RWPE2 (cell line): ENCODE data around the gene GYPB.
A peak's percentile ranks its signal among the peaks of the same experiment; 100 is the strongest.
"Not testable (repeated sequence)": the region's sequence is repeated elsewhere in the genome, so short reads cannot be mapped to it uniquely, and the experiment has no call there.

Experiments used
- ATAC-seq: fragments of 200-7000 bp; cut with Tn5 transposase; 3 replicates; pipeline ENCODE4 v1.9.1; 2021; ENCODE audit warnings: low read depth
- DNase-seq: peaks from one replicate; pipeline ENCODE4 v3.0.0-alpha.2; 2020; ENCODE audit warnings: low spot score
- H3K27ac ChIP-seq: fragments of 450-650 bp; 2 replicates; pipeline ENCODE4 v1.5.1; 2017; ENCODE audit warnings: mild to moderate bottlenecking; ENCODE audit not compliant: poor library complexity, severe bottlenecking
- H3K27me3 ChIP-seq: fragments of 250-450 bp; sonication (Bioruptor Pico); 2 replicates; pipeline ENCODE4 v1.5.1; 2021; ENCODE audit warnings: mild to moderate bottlenecking, moderate library complexity; ENCODE audit not compliant: insufficient read depth, poor library complexity, severe bottlenecking
- H3K36me3 ChIP-seq: fragments of 250-450 bp; sonication (Bioruptor Pico); 2 replicates; pipeline ENCODE4 v1.5.1; 2020; ENCODE audit warnings: low read depth, mild to moderate bottlenecking, moderate library complexity
- H3K4me1 ChIP-seq: fragments of 250-450 bp; sonication (Bioruptor Pico); 2 replicates; pipeline ENCODE4 v1.5.1; 2021; ENCODE audit warnings: mild to moderate bottlenecking, moderate library complexity; ENCODE audit not compliant: insufficient read depth, poor library complexity, severe bottlenecking
- H3K4me3 ChIP-seq: fragments of 250-450 bp; sonication (Bioruptor Pico); 2 replicates; pipeline ENCODE4 v1.5.1; 2021; ENCODE audit warnings: mild to moderate bottlenecking, moderate library complexity; ENCODE audit not compliant: severe bottlenecking
- H3K9me3 ChIP-seq: fragments of 250-450 bp; sonication (Bioruptor Pico); 2 replicates; pipeline ENCODE4 v1.5.1; 2021; ENCODE audit warnings: mild to moderate bottlenecking, moderate library complexity; ENCODE audit not compliant: severe bottlenecking
- TF ChIP-seq, protein P1 (sequence below): fragments of 450-650 bp; IDR thresholded peaks from one replicate; pipeline ENCODE4 v1.5.1; 2017; ENCODE audit warnings: mild to moderate bottlenecking, moderate library complexity; ENCODE audit not compliant: poor library complexity, severe bottlenecking

GYPB gene

DNA sequence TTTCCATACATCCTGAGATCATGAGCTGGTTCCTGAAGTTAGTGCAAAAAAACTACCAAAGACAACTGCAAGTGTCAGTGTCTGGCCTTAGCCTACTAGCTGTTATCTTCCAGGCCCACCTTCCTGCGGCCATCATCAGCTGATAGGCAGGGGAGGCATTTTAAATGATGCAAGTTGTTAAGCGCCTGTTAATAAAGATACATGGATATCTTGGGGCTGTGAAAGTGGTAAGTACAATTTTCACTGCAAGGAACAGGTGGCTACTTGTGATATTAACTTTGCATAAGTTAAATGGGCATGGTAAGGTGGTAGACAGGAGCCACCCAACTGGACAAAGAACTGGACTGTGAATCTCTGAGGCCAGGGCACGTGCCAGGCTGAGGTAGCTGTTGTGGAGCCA, at the start of gene GYPB:
GYPB (minus strand) TSS at position 104 of the 400 bp plus-strand sequence; CDS start at position 11, 93 bp downstream.
- not testable (repeated sequence) for H3K4me3 ChIP-seq, ATAC-seq, DNase-seq, H3K27me3 ChIP-seq, H3K27ac ChIP-seq, H3K36me3 ChIP-seq, H3K4me1 ChIP-seq, H3K9me3 ChIP-seq

DNA sequence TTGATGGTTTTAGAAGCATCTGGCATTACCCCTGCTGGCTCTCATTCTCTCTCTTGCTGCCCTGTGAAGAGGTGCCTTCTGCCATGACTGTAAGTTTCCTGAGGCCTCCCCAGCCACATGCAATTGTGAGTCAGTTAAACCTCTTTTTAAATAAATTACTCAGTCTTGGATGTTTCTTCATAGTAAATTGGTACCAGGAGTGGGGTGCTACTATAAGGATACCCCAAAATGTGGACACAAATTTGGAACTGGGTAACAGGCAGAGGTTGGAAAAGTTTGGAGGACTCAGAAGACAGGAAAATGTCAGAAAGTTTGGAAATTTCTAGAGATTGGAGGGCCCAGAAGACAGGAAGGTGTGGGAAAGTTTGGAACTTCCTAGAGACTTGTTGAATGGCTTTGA, 42.4 kb upstream of the GYPB start:
- ATAC-seq, H3K36me3 ChIP-seq, H3K4me1 ChIP-seq, DNase-seq, H3K27ac ChIP-seq, H3K9me3 ChIP-seq, H3K27me3 ChIP-seq, H3K4me3 ChIP-seq: not testable (repeated sequence)

DNA sequence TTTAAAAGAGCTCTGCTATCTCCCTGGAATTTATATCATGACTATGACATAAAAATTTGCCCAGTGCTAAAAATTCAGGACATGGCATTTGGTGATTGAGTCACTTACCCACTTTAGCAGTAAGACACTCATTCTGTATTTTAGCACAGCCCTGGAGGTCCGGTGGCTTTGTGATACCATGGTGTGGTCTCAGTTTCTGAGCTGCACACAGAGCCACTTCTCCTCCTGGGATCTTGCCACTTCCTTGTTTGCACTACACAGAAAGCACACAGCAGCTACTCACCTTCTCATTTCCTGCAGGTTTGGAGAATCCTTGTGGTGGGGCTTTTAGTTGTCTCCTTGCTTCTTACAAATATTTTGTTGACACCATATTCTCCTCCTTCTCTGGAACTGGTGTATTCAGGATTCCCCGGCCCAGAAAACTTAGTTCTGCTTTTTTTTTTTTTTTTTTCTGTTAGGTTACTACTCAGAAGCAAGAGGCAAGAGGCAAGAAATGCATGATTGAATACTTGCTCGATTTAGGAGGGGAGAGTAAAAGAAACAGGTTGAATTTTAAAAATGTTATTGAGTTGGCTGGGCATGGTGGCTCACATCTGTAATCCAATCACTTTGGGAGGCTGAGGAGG, 41.2 kb upstream of the GYPB start:
- H3K4me1 ChIP-seq, ATAC-seq, H3K36me3 ChIP-seq, H3K9me3 ChIP-seq, DNase-seq, H3K27ac ChIP-seq, H3K4me3 ChIP-seq, H3K27me3 ChIP-seq: not testable (repeated sequence)

DNA sequence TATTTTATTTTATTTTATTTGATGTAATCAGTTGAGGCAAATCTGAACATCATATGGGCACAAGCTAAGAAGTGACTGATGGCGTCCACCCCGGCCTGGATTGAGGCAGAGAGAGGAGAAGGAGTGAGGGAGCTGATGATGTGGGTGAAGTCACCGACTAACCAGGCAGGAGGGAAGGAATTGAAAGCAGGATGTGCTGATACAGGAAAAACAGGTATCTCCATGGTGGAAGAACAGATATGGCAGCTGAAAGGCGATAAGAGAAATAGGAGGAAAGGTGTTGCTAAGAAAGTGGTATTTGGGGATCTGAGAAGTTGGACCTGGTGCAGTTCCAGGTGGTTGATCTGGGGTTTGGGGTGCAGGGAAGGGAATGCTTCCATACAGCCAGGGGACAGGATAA, 37.6 kb upstream of the GYPB start:
- Histone ChIP-seq H3K27ac (no peak overlapping the region), H3K36me3 (no peaks in the 10 kb centered on the region), H3K4me3 (no peak overlapping the region), H3K4me1 (no peaks in the 10 kb centered on the region), H3K9me3 (no peaks in the 10 kb centered on the region), H3K27me3 (no peaks in the 10 kb centered on the region)
- TF ChIP-seq, protein P1, sequence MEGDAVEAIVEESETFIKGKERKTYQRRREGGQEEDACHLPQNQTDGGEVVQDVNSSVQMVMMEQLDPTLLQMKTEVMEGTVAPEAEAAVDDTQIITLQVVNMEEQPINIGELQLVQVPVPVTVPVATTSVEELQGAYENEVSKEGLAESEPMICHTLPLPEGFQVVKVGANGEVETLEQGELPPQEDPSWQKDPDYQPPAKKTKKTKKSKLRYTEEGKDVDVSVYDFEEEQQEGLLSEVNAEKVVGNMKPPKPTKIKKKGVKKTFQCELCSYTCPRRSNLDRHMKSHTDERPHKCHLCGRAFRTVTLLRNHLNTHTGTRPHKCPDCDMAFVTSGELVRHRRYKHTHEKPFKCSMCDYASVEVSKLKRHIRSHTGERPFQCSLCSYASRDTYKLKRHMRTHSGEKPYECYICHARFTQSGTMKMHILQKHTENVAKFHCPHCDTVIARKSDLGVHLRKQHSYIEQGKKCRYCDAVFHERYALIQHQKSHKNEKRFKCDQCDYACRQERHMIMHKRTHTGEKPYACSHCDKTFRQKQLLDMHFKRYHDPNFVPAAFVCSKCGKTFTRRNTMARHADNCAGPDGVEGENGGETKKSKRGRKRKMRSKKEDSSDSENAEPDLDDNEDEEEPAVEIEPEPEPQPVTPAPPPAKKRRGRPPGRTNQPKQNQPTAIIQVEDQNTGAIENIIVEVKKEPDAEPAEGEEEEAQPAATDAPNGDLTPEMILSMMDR: no peak
- ATAC-seq (no peak), DNase-seq (no peak)

DNA sequence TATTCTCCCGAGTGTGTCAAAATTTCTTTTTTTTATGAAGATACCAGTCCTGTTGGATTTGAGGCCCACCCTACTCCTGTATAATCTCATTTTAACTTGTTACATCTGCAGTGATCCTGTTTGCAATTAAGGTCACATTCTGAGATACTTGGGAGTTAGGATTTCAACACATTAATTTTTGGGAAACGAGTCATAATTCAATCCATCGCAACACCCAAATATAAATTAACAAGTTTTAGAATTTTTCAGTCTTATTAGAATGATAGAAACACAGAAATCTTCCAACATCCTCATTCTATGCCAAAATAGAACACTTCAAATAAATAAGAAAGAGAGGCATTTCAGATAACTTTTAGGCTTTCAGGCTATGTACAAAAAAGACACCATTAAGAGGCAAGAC, 36.2 kb upstream of the GYPB start:
- DNase-seq, H3K27ac ChIP-seq, H3K36me3 ChIP-seq, ATAC-seq, H3K4me1 ChIP-seq, H3K4me3 ChIP-seq, H3K27me3 ChIP-seq, H3K9me3 ChIP-seq: not testable (repeated sequence)

DNA sequence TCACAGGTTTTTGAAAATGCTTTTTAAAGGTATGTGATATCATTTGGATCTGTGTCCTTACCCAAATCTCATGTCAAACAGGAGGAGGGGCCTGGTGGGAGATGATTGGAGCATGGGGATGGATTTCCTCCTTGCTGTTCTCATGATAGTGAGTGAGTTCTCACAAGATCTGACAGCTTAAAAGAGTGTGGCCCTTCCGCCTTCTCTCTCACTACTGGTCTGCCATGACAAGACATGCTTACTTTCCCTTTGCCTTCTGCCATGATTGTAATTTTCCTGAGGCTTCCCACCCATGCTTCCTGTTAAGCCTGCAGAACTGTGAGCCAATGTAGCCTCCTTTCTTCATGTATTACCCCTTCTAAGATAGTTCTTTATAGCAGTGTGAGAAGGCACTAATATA, 32.3 kb upstream of the GYPB start:
- not testable (repeated sequence) for H3K27me3 ChIP-seq, H3K27ac ChIP-seq, ATAC-seq, H3K36me3 ChIP-seq, H3K4me1 ChIP-seq, DNase-seq, H3K9me3 ChIP-seq, H3K4me3 ChIP-seq

DNA sequence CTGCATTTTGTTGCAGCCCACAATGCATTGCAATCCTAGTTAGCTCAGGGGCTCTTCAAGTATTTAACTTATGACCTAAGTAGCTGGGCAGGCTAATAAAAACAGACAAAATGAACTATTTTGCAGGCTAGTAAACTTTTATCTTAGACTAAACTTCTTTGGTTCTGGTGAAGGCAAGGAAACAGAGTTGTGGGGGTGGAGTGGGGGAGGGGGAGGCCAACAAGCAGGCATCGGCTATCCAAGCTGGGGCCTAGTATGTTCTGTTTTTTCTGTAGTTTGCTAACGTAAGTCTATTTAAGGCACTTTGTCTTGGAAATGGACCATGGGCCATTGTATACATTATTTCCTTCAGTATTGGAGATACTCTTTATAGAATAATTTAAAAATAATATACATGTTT, 31.5 kb upstream of the GYPB start:
- not testable (repeated sequence) for ATAC-seq

DNA sequence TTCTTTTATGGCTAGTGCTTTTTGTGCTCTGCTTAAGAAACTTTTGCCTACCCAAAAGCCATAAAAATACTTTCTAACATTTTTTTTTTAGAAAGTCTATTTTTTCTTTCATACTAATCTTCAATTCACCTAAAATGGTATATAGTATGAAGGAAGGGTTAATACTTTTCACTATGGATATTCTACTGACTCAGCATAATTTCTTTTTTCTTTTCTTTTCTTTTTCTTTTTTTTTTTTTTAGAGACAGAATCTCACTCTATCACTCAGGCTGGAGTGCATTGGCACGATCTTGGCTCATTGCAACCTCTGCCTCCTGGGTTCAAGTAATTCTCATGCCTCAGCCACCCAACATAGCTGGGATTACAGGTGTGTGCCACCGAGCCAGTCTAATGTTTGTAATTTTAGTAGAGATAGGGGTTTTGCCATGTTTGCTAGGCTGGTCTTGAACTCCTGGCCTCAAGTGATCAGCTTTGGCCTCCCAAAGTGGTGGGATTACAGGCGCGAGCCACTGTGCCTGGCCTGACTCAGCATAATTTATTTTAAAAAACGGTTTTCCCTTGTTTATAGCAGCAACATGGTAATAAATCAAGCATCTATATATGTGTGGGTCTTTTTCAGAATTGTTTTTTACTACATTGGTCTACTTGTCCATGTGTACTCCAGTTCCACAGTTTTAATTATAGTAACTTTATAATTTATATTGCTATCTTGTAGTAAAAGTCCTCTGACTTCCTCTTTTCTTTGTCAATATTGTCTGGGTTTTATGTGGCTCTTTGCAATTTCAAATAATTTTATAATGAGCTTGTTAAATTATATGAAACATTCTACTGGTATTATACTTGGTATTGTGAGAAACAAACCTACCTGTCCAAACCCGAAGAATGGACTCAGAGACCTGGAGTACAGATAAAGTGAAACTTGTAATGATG, 30.6 kb upstream of the GYPB start:
- H3K27ac ChIP-seq, H3K9me3 ChIP-seq, DNase-seq, H3K4me3 ChIP-seq, H3K27me3 ChIP-seq, ATAC-seq, H3K4me1 ChIP-seq, H3K36me3 ChIP-seq: not testable (repeated sequence)

More for the DNA sequence above, 31.5 kb upstream of the GYPB start:
- not testable (repeated sequence) for H3K9me3 ChIP-seq, H3K36me3 ChIP-seq, H3K27ac ChIP-seq, H3K4me3 ChIP-seq, H3K4me1 ChIP-seq, DNase-seq, H3K27me3 ChIP-seq

DNA sequence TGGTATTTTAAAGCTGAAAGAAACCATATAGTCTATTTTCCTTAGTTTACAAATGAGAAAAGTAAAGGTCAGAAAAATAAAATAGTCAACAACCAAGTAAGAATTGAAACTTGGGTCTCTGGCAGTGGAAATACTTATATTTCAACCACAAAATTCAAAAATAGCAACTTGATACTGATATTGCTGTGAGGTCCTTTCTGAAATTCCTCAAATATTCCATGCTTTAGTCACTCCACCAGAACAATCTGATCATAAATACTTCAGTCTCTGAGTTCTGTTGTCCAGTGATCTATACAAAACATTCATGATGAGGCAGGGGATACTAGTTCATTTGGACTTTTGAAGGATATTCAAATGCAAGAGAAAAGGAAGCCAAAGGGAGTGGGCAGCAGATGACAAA, 25.8 kb upstream of the GYPB start:
- not testable (repeated sequence) for H3K4me3 ChIP-seq, DNase-seq, H3K27ac ChIP-seq, H3K36me3 ChIP-seq, H3K27me3 ChIP-seq, H3K9me3 ChIP-seq, H3K4me1 ChIP-seq
- ATAC-seq: peak; percentile 56; the same call in 1 of the 3 replicates

DNA sequence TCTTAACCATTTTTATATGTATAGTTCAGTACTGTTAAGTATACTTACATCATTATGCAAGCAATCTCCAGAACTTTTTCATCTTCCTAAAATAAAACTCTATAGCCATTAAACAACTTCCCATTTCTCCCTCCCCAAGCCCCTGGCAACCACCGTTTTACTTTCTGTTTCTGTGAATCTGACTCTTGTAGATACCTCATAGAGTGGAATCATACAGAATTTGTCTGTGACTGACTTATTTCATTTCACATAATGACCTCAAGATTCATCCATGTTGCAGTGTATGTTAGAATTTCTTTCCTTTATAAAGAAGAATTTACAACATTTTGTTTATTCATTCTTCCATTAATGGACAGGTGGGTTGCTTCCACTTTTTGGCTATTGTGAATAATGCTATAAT, 13.4 kb upstream of the GYPB start:
- H3K27ac ChIP-seq, H3K36me3 ChIP-seq, DNase-seq, H3K27me3 ChIP-seq, H3K4me3 ChIP-seq, H3K9me3 ChIP-seq, ATAC-seq, H3K4me1 ChIP-seq: not testable (repeated sequence)
